ENCODE measurements around the gene NAT9.

Gene NAT9

GRCh38 chr17:74804683-74805082 is 28.5 kb upstream of the NAT9 start:
- DNase-seq: no peak

- no peak for DNase-seq
Measured at GRCh38 chr17:74803971-74804370, 27.8 kb upstream of the NAT9 start.

- no peak for DNase-seq
Measured at GRCh38 chr17:74803388-74803930, 27.3 kb upstream of the NAT9 start.

- DNase-seq: no peak
Measured at GRCh38 chr17:74801896-74802295, 25.8 kb upstream of the NAT9 start.

GRCh38 chr17:74800531-74800930 is 24.4 kb upstream of the NAT9 start:
- DNase-seq: no peak

GRCh38 chr17:74799097-74799496 is 23.0 kb upstream of the NAT9 start:
- DNase-seq: no peak

- no peak for DNase-seq
Measured at GRCh38 chr17:74798239-74798707, 22.1 kb upstream of the NAT9 start.

- no peak for DNase-seq
Measured at GRCh38 chr17:74797824-74798223, 21.7 kb upstream of the NAT9 start.

GRCh38 chr17:74796866-74797265 is 20.7 kb upstream of the NAT9 start:
- no peak for DNase-seq

GRCh38 chr17:74796211-74796610 is 20.1 kb upstream of the NAT9 start:
- DNase-seq: no peak

GRCh38 chr17:74795327-74796020 is 19.3 kb upstream of the NAT9 start:
- no peak for DNase-seq

GRCh38 chr17:74792586-74793105 is 16.5 kb upstream of the NAT9 start:
- DNase-seq: no peak

- no peak for DNase-seq
Measured at GRCh38 chr17:74790161-74791058, 14.3 kb upstream of the NAT9 start.

GRCh38 chr17:74786431-74787055 is 10.4 kb upstream of the NAT9 start:
- DNase-seq: no peak

GRCh38 chr17:74785981-74786360 is 9.8 kb upstream of the NAT9 start:
- no peak for DNase-seq

- DNase-seq: no peak
Measured at GRCh38 chr17:74785096-74785980, 9.2 kb upstream of the NAT9 start.

- no peak for DNase-seq
Measured at GRCh38 chr17:74784125-74784810, 8.1 kb upstream of the NAT9 start.

GRCh38 chr17:74782571-74782970 is 6.4 kb upstream of the NAT9 start:
- no peak for DNase-seq

- peak; percentile 58 for DNase-seq
Measured at GRCh38 chr17:74780443-74781238, 4.5 kb upstream of the NAT9 start.

GRCh38 chr17:74779948-74780400 is 3.8 kb upstream of the NAT9 start:
- peak; percentile 77 for DNase-seq
